Measurements from ENCODE around the gene WIZ. TPM values are rescaled to one million over a fixed set of nuclear protein-coding genes. Genes with fewer than 3 reads are reported as not detected.

WIZ gene
- total RNA-seq, 1 experiment from 2014 or later = 72.3 TPM

- POLR2A ChIA-PET (ENCODE audit: low non-redundant PET) = no interaction called here
- intact Hi-C loops (cut with micrococcal nuclease; ENCODE audit: unreplicated experiment) = no loop called here
- CTCF ChIA-PET = no interaction called here
- Histone ChIP-seq H3K27ac (ENCODE audit: low read depth, low read length, poor library complexity, severe bottlenecking) (peak overlapping the region; percentile 53), H3K27me3 (replicated peaks; ENCODE audit: insufficient read depth, low read depth, low read length, poor library complexity) (no peaks in the 10 kb centered on the region), H3K36me3 (ENCODE audit: insufficient read depth, low read length, poor library complexity, severe bottlenecking) (peaks cover 43% of the 10 kb centered on the region), H3K4me1 (ENCODE audit: insufficient read depth, low read length, poor library complexity, severe bottlenecking) (peaks cover 27% of the 10 kb centered on the region), H3K9me3 (ENCODE audit: low read depth, low read length, poor library complexity, severe bottlenecking) (peaks cover 10% of the 10 kb centered on the region), H3K4me3 (ENCODE audit: low read depth, low read length, poor library complexity, severe bottlenecking) (no peak overlapping the region)
- BruUV-seq (replicated peaks) = no TSS peak
- no peak for DNase-seq (ENCODE audit: low spot score)
- TF ChIP-seq CTCF (conservative IDR thresholded peaks at IDR 0.05; ENCODE audit: low read depth, low read length) = no peak
- no peak for TF ChIP-seq EZH2 (IDR thresholded peaks at IDR 0.05; ENCODE audit: borderline replicate concordance, low read depth, low read length, poor library complexity, severe bottlenecking)
Measured at GRCh38 chr19:15421721-15422260, 28.0 kb downstream of the WIZ start.

GRCh38 chr19:15421136-15421695, 28.5 kb downstream of the WIZ start:
- Histone ChIP-seq H3K36me3 (ENCODE audit: insufficient read depth, low read length, poor library complexity, severe bottlenecking) (peaks cover 41% of the 10 kb centered on the region), H3K4me3 (ENCODE audit: low read depth, low read length, poor library complexity, severe bottlenecking) (no peak overlapping the region), H3K9me3 (ENCODE audit: low read depth, low read length, poor library complexity, severe bottlenecking) (peaks cover 10% of the 10 kb centered on the region), H3K27me3 (replicated peaks; ENCODE audit: insufficient read depth, low read depth, low read length, poor library complexity) (no peaks in the 10 kb centered on the region), H3K4me1 (ENCODE audit: insufficient read depth, low read length, poor library complexity, severe bottlenecking) (peaks cover 27% of the 10 kb centered on the region), H3K27ac (ENCODE audit: low read depth, low read length, poor library complexity, severe bottlenecking) (peak overlapping the region; percentile 53)
- no peak for TF ChIP-seq EZH2 (IDR thresholded peaks at IDR 0.05; ENCODE audit: borderline replicate concordance, low read depth, low read length, poor library complexity, severe bottlenecking)
- TF ChIP-seq CTCF (conservative IDR thresholded peaks at IDR 0.05; ENCODE audit: low read depth, low read length) = no peak
- BruUV-seq (replicated peaks) = no TSS peak
- ChIA-PET POLR2A (ENCODE audit: low non-redundant PET) (no interaction called here), CTCF (no interaction called here)
- intact Hi-C loops (cut with micrococcal nuclease; ENCODE audit: unreplicated experiment) = no loop called here
- DNase-seq (ENCODE audit: low spot score) = no peak

GRCh38 chr19:15419413-15420025, 30.2 kb downstream of the WIZ start:
- no TSS peak for BruUV-seq (replicated peaks)
- Histone ChIP-seq H3K27me3 (replicated peaks; ENCODE audit: insufficient read depth, low read depth, low read length, poor library complexity) (no peaks in the 10 kb centered on the region), H3K36me3 (ENCODE audit: insufficient read depth, low read length, poor library complexity, severe bottlenecking) (peaks cover 37% of the 10 kb centered on the region), H3K27ac (ENCODE audit: low read depth, low read length, poor library complexity, severe bottlenecking) (peak overlapping the region; percentile 61), H3K4me1 (ENCODE audit: insufficient read depth, low read length, poor library complexity, severe bottlenecking) (peaks cover 27% of the 10 kb centered on the region), H3K9me3 (ENCODE audit: low read depth, low read length, poor library complexity, severe bottlenecking) (peaks cover 10% of the 10 kb centered on the region), H3K4me3 (ENCODE audit: low read depth, low read length, poor library complexity, severe bottlenecking) (peak overlapping the region; percentile 24)
- DNase-seq (ENCODE audit: low spot score) = no peak
- ChIA-PET POLR2A (ENCODE audit: low non-redundant PET) (interaction anchor here (0.5 to 1.8 kb wide), 5 partner anchors 11 to 288 kb away, joined by 4 to 15 read pairs (median 4); no protein-coding TSS in a partner anchor), CTCF (interaction anchor here (0.6 to 2.0 kb wide), 5 partner anchors 17 to 328 kb away, joined by 3 to 17 read pairs (median 6); no protein-coding TSS in a partner anchor)
- TF ChIP-seq CTCF (conservative IDR thresholded peaks at IDR 0.05; ENCODE audit: low read depth, low read length) (no peak), EZH2 (IDR thresholded peaks at IDR 0.05; ENCODE audit: borderline replicate concordance, low read depth, low read length, poor library complexity, severe bottlenecking) (no peak)
- intact Hi-C loops (cut with micrococcal nuclease; ENCODE audit: unreplicated experiment) = loop anchor here (1.0 to 10.0 kb wide), 3 partner anchors 88 to 155 kb away; partner anchors contain the start of gene CYP4F22
